HG03342 (cell line): ENCODE results near the gene GNA14.
"Not testable (repeated sequence)": the region's sequence is repeated elsewhere in the genome, so short reads cannot be mapped to it uniquely, and the experiment has no call there.

Experiments
- ATAC-seq: cut with Tn5 transposase; IDR thresholded peaks from one replicate; pipeline ENCODE4 v1.9.1; 2021; ENCODE audit warnings: mild to moderate bottlenecking, moderate library complexity; ENCODE audit not compliant: unreplicated experiment

The GNA14 gene

DNA sequence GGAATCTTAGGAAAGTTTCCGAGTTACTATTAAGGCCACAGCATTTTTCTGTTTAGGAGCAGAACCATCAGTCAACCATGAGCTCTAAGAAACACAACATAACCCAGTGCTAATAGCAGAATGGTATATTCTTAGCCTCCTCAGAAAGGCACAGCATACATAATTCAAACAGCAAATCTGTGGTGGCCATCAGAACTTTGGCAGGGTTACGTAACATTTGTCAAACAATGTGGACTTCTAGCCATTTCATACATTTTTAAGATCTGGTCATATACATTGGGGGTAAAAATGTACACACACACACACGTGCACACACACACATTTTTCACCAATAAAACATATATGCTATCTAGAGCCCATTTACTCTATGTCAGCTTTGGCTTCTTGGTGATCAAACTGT is 225.2 kb downstream of the GNA14 start:
- no peak for ATAC-seq

DNA sequence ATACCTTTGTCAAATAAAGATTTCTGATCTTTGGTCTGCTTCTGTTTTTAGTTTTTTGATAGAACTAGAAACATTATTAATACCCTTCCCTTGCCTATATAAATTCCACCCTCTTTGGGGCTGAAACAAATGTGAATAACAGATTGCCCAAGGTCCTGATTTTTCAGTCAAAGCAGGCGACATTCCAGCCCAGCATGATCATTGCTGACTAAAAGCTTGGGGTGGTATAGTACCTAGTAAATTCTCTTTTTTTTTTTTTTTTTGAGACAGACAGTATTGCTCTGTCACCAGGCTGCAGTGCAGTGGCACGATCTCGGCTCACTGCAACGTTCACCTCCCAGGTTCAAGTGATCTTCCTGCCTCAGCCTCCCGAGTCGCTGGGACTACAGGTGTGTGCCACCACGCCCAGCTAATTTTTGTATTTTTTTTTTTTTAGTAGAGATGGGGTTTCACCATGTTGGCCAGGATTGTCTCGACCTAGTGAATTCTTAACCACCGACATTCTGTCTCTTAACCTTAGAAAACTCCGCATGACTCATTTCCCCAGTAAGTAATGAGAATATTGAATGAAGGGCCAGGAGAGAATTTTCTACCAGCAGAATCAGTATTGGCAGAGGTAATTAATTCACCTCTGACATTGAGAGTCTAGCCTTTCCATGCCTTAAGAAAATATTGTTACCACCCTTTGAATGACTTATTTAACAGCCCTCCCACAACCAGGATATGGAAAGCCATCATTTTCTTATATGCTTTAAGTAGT is 226.4 kb downstream of the GNA14 start:
- no peak for ATAC-seq

DNA sequence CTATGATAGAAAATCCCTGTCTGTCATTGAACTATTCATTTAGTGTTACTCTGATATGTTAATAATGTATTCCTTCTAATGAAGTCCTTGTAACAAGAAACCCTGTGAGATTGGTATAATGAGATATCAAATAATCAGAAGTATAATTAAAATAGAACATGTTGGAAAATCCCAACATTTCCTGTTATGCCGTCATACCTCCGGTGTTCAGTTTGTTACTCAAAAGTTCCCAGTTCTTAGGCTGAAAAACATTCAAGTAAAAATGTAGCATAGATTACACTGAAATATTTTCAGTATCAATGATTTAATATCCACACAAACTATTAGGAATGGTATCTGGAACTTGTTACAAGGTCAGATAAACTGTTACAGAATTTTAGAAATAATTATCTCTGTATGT is 227.5 kb downstream of the GNA14 start:
- ATAC-seq: no peak

DNA sequence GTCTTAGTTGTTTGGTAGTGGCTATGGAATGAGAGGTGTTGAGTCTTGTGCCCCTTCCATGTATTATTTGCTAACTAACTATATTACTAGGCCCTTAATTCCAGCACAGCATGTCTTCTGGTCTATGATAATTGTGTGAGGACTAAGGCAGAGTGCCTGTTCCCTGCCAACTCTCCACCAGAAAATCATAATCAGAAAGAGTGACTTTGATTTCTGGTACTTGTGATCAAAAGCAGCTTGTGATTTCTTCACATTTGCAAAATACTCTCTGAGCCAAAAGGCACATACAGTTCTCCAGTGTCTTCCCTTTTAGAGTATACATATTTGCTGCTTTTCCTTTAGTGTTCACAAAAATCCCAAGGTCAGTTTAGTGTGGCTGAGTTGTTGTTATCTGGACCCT is 229.9 kb downstream of the GNA14 start:
- ATAC-seq: no peak

DNA sequence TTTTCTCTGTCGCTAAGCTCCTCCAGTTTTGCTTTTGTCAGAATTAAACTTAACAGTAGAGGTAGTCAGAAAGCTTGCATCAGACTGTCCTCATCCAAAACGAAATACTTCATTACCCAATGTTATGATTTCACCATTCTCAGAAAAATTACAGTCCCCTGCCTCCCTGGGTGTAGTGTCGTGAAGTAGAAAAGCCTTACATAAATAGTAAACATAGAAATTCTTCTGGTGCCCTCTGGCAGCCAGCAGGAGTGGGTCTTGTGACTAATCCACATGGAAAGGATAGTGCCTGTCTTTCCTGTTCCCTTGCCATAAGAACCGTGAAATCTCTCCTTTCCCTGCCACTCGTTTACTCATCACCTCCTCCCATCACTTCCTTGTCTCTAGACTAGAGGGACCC is 230.6 kb downstream of the GNA14 start:
- ATAC-seq: no peak

DNA sequence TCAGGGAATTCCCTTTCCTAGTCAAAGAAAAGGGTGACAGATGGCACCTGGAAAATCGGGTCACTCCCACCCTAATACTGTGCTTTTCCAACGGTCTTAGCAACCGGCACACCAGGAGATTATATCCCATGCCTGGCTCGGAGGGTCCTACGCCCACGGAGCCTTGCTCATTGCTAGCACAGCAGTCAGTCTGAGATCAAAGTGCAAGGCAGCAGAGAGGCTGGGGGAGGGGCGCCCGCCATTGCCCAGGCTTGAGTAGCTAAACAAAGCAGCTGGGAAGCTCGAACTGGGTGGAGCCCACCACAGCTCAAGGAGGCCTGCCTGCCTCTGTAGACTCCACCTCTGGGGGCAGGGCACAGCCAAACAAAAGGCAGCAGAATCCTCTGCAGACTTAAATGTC is 239.6 kb downstream of the GNA14 start:
- ATAC-seq: not testable (repeated sequence)

DNA sequence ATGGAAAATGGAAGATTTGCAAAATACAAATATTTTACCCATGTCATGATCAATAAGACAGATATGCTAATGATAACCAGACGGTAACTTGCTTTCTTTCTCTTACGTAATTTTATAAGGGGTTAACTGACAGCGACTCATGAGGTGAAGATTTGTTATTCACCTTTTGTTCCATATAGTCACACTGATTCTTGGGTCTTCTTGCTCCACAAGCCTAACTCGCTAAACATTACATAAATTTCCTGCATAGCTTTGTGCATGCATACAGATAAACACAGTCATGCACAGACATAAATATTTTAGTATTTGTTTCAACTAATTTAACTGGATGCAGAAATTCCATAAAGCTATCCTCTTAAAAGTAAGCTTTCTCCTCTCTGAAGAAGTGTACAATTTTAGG is 244.9 kb downstream of the GNA14 start:
- no peak for ATAC-seq

DNA sequence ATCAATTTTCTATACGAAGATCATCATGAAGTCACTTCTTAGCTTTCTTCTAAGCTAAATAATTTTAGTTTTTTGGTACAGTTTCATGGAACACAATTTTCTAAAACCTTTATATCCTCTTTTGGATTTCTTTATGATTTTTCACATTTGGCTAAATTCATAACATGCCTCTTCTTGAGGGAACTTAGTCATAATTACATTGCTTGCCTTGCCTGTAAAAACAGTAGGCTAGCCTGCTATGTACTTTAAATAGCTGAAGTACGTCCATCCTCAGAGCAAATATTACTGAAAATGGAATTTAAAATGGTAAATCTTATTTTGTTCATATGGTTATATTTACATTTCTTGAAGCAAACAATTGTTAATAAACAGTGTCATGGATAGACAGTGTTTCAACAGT is 245.8 kb downstream of the GNA14 start:
- no peak for ATAC-seq

DNA sequence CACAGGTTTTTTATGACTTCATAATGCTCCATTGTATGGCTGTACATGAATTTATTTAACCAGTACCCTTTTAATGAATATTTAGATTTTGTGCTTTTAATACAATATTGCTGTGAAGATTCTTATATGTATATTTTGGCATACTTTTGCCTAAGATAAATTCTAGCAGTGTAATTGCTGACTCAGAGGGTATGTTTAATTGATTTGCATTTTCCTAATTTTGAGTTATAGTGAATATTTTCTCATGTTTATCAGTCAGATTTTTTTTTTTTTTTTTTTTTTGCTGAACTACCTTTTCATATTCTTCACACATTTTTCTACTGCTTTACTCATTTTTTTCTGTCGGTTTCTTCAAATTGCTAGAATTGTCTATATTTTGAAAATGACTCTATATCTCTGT is 248.2 kb downstream of the GNA14 start:
- ATAC-seq: no peak

DNA sequence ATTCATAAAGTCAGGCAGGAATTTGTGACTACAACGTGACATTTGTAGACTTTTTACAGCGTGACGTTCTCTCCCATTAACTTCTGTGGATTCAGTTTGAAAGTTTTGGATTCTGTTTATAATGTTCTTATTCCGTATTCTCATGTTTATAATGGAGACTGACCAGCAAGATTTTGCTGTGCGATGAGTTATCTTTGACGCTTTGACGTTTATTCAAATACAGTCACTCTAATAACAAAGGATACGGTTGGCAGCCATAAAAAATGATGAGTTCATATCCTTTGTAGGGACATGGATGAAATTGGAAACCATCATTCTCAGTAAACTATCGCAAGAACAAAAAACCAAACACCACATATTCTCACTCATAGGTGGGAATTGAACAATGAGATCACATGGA is 249.5 kb downstream of the GNA14 start:
- not testable (repeated sequence) for ATAC-seq

DNA sequence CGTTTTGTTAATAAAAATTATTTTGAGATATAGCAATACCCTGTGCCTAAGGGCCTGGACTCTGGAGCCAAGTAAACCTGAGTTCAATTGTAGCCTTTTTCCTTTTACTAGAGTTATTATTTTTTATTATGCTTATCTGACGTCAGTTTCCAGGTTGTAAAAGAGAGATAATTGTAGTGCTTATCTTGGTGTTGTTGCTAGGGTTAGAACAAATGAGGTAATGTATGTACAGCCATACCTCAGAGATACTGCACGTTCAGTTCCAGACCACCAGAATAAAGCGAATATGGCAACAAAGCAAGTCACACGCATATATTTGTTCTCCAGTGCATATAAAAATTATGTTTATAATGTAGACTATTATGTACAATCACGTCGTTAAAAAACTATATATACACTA is 255.8 kb downstream of the GNA14 start:
- no peak for ATAC-seq

DNA sequence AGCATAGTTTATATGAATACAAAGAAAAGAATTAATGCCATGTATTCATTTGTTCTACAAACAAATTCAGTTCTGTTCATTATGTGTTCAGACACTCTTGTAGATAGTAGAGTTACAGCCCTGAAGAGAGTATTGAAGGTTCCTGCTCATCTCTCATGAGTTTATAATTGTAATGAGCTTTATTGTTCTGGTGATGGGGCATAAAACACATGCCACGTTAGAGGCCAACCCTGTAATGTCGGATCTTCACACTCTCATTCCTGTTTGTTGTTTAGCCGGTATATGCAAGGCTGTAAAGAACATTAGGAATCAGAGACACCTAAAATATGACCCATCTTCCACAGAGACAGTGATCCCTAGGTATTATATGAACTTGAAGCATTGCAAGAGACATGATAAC is 256.3 kb downstream of the GNA14 start:
- no peak for ATAC-seq

DNA sequence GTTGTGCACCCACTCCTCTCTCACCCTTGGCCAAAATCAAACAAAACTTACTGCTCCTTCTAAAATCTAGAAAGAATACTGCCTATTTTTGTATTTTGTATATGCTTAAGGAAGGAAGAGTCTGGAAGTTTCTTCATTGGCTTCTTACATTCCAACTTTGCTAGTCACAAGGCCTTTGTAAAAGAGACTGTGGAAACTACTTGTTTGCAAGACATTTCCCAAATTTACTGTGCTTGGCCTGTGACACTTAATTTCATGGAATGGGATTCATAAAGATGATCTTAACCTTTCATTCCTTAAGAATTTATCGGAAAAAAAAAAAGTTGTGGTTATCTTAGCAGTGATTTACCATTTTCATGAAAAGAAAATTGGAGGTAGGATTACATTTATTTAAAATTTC is 261.9 kb downstream of the GNA14 start:
- no peak for ATAC-seq

DNA sequence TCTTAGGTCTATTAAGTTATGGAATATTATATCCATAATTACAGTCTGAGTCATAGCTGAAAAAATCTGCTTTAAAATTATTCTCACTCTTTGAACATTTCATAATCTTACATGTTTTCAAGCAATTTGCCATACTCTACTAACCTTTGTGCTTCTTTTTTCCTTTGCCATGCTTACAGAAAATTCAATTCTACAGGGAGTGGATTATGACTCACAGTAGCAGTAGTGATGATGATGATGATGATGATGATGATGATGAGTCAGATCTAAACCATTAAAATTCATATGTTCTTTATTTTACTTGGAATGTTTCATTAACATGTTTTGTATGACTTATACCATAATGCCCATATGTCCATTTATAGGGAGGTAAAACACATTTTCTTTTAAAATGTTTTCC is 263.7 kb downstream of the GNA14 start:
- ATAC-seq: no peak

DNA sequence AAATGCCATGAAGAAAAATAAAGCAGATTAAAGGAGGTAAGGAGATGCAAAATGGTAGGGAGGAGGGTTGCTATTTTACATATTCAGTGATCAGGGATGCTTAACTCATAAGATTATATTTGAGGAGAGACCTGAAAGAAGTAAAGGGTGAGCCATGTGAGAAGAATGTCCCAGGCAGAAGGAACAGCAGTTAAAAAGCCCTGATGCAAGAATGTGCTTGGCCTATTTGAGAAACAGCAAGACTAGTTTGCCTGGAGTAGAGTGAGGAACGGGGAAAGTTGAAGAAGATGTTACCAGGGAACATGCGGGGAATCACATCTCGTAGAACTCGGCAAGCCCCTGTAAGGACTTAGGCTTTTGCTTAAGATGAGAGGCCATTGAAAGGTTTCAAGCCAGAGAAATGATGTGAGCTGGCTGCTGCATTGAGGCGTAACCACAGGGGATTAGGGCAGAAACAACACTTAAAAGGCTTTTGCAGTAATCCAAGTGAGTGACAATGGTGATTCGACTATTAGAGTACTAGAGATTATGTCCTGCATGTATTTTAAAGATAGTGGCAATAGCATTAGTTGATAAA is 272.1 kb downstream of the GNA14 start:
- ATAC-seq: no peak

DNA sequence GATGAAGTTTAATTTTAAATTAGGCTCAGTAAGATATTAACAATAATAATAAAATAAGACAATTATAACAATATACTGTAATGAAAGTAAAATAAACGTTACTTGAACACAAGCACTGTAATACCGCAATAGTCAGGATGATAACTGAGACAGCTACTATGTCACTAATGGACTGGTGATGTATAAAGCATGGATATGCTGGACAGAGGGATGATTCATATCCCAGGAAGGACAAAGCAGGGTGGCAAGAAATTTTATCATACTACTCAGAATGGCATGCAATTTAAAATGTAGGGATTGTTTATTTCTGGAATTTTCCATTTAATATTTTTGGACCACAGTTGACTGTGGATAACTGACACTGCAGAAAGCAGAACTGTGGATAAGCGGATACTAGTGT is 273.9 kb downstream of the GNA14 start:
- ATAC-seq: no peak
